DOHH2 (cell line): Measurements from ENCODE around the gene HSPE1.

Source experiments
- CTCF ChIP-seq: fragments of 200-600 bp; sonication (generic); IDR thresholded peaks from one replicate; pipeline ENCODE4 v1.5.1; 2014; ENCODE audit warnings: antibody characterized with exemption, mild to moderate bottlenecking, low read depth, low read length; ENCODE audit not compliant: poor library complexity, severe bottlenecking
- EZH2phosphoT487 ChIP-seq: fragments of 200-600 bp; sonication (generic); IDR thresholded peaks from 2 replicates; pipeline ENCODE4 v1.6.1; 2017; ENCODE audit warnings: borderline replicate concordance, mild to moderate bottlenecking, antibody characterized with exemption, low read length, moderate library complexity, mixed read lengths

GRCh38 chr2:197514754-197515153 lies 14.6 kb downstream of the HSPE1 start:
- TF ChIP-seq CTCF (no peak), EZH2phosphoT487 (no peak)
